GM21447 (cell line): ENCODE results near the gene SLC49A4.

Experiments
- ATAC-seq: cut with Tn5 transposase; IDR thresholded peaks from one replicate; pipeline ENCODE4 v1.9.1; 2021; ENCODE audit not compliant: unreplicated experiment

SLC49A4 gene

GRCh38 chr3:122927726-122928125 lies 132.9 kb downstream of the SLC49A4 start:
- no peak for ATAC-seq

- ATAC-seq: no peak
These were observed 133.7 kb downstream of the SLC49A4 start for GRCh38 chr3:122928396-122929187.

- no peak for ATAC-seq
These were observed 134.6 kb downstream of the SLC49A4 start for GRCh38 chr3:122929188-122930062.

- ATAC-seq: no peak
These were observed 135.5 kb downstream of the SLC49A4 start for GRCh38 chr3:122930063-122930997.
